Measurements from ENCODE around the gene SS18L1. TPM values are rescaled to one million over a fixed set of nuclear protein-coding genes. Genes with fewer than 3 reads are reported as not detected.

Gene SS18L1
- polyA plus RNA-seq, 2 donors, result 5.5 to 14.7 TPM

DNA sequence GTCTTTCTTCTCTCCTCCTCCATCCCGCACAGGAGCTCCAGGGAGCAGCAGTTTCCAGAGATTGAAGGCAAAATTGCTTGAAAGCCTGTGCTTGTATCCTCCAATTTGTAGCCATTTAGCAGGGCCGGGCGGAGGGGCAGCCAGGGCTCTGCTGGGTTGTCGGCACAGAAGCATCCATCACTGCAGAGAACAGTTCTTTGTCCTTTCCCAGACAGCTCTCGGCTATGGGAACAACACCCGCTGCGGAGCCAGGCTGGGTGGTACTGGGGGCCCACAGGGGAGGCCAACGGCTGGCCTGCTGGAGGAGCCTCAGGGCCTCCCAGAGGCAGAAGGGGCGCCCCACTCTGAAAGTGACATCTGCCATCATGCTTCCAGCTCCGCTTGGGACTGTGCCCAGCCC lies 68.7 kb downstream of the SS18L1 start:
- H3K27ac ChIP-seq (ENCODE audit: low read depth in 2 of 2, low read length in 1 of 2), result no peak overlapping the region
- 25 to 32% methylated on average over 10 of the region's 10 CpGs for WGBS, 2 donors
- no peaks in the 10 kb centered on the region for H3K4me1 ChIP-seq (ENCODE audit: control insufficient read depth in 2 of 2, insufficient read depth in 2 of 2, low read length in 1 of 2)
- H3K9me3 ChIP-seq (ENCODE audit: control insufficient read depth in 2 of 2, insufficient read depth in 1 of 2, low read depth in 1 of 2, low read length in 1 of 2), result peaks cover 0 to 2% of the 10 kb centered on the region in 2 donors
- no peaks in the 10 kb centered on the region for H3K36me3 ChIP-seq (ENCODE audit: control insufficient read depth in 2 of 2, insufficient read depth in 2 of 2, low read length in 1 of 2)
- H3K4me3 ChIP-seq (ENCODE audit: low read depth in 1 of 2, low read length in 2 of 2), result no peak overlapping the region
- H3K27me3 ChIP-seq (ENCODE audit: control insufficient read depth in 1 of 2, insufficient read depth in 2 of 2, low read length in 2 of 2), result peaks cover 4% of the 10 kb centered on the region in 2 donors

- peaks cover 4 to 14% of the 10 kb centered on the region in 2 donors for H3K27me3 ChIP-seq (ENCODE audit: control insufficient read depth in 1 of 2, insufficient read depth in 2 of 2, low read length in 2 of 2)
- WGBS, 2 donors, result 37 to 43% methylated on average over 11 to 12 of the region's 12 CpGs
- no peak overlapping the region for H3K27ac ChIP-seq (ENCODE audit: low read depth in 2 of 2, low read length in 1 of 2)
- peaks cover 0 to 2% of the 10 kb centered on the region in 2 donors for H3K9me3 ChIP-seq (ENCODE audit: control insufficient read depth in 2 of 2, insufficient read depth in 1 of 2, low read depth in 1 of 2, low read length in 1 of 2)
- no peak overlapping the region for H3K4me3 ChIP-seq (ENCODE audit: low read depth in 1 of 2, low read length in 2 of 2)
- no peaks in the 10 kb centered on the region for H3K4me1 ChIP-seq (ENCODE audit: control insufficient read depth in 2 of 2, insufficient read depth in 2 of 2, low read length in 1 of 2)
- H3K36me3 ChIP-seq (ENCODE audit: control insufficient read depth in 2 of 2, insufficient read depth in 2 of 2, low read length in 1 of 2), result no peaks in the 10 kb centered on the region
Observed at GRCh38 chr20:62214067-62214466, 70.5 kb downstream of the SS18L1 start.

DNA sequence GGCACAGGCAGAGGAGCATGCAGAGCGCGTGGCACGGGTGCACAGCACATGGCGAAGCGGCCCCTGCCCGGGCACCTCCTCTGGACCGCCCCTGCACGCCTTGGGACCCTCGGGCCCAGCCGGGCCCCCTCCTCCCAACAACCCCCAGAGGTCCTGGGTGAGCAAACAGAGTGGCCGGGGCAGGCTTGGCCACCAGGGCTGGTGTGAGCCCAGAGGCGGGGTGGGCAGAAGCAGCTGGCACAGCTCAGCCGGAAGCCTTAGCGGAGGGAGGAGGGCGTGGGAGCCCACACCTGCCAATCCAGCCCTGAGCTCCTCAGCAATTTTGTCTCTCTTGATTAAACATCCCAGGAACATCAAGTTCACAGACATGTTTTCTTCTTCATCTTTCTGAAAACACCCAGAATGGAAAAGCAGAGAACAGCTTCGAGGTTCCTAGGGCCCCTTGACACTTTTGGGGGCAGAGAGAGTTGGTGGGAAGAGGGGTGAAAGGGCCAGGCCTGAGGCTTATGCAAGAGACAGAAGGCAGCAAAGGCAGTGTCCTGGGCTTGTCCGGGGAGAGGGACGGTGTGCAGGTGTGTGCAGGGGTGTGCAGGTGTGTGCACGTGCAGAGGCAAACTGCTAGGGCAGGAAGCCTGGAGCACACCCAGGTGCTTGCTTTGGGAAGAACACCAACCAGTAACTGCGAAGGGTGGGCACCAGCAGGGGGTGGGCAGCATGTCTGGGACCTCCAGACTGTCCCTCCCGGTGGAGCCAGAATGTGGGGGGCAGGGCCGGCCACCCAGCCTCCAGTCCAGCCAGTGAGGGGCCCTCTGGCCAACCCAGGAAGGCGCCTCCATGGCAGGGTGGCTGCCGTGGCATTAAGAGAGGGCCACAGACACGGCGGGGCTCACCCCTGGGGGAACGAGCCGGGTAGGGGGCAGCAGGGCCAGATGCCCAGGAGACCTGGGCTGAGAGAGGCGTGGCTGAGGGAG lies 71.7 kb downstream of the SS18L1 start:
- H3K27ac ChIP-seq (ENCODE audit: low read depth in 2 of 2, low read length in 1 of 2), result no peak overlapping the region
- H3K27me3 ChIP-seq (ENCODE audit: control insufficient read depth in 1 of 2, insufficient read depth in 2 of 2, low read length in 2 of 2), result peaks cover 4 to 21% of the 10 kb centered on the region in 2 donors
- peaks cover 6% of the 10 kb centered on the region in 2 donors for H3K4me1 ChIP-seq (ENCODE audit: control insufficient read depth in 2 of 2, insufficient read depth in 2 of 2, low read length in 1 of 2)
- 65 to 71% methylated on average over 24 to 29 of the region's 29 CpGs for WGBS, 2 donors
- peaks cover 0 to 2% of the 10 kb centered on the region in 2 donors for H3K9me3 ChIP-seq (ENCODE audit: control insufficient read depth in 2 of 2, insufficient read depth in 1 of 2, low read depth in 1 of 2, low read length in 1 of 2)
- no peak overlapping the region for H3K4me3 ChIP-seq (ENCODE audit: low read depth in 1 of 2, low read length in 2 of 2)
- no peaks in the 10 kb centered on the region for H3K36me3 ChIP-seq (ENCODE audit: control insufficient read depth in 2 of 2, insufficient read depth in 2 of 2, low read length in 1 of 2)

- Histone ChIP-seq H3K27ac (ENCODE audit: low read depth in 2 of 2, low read length in 1 of 2) (no peak overlapping the region), H3K4me1 (ENCODE audit: control insufficient read depth in 2 of 2, insufficient read depth in 2 of 2, low read length in 1 of 2) (peaks cover 11 to 12% of the 10 kb centered on the region in 2 donors), H3K36me3 (ENCODE audit: control insufficient read depth in 2 of 2, insufficient read depth in 2 of 2, low read length in 1 of 2) (no peaks in the 10 kb centered on the region), H3K4me3 (ENCODE audit: low read depth in 1 of 2, low read length in 2 of 2) (no peak overlapping the region), H3K9me3 (ENCODE audit: control insufficient read depth in 2 of 2, insufficient read depth in 1 of 2, low read depth in 1 of 2, low read length in 1 of 2) (peaks cover 0 to 4% of the 10 kb centered on the region in 2 donors), H3K27me3 (ENCODE audit: control insufficient read depth in 1 of 2, insufficient read depth in 2 of 2, low read length in 2 of 2) (peaks cover 4 to 27% of the 10 kb centered on the region in 2 donors)
- 77 to 82% methylated on average over 38 to 40 of the region's 40 CpGs for WGBS, 2 donors
Observed at GRCh38 chr20:62215991-62216635, 72.5 kb downstream of the SS18L1 start.

DNA sequence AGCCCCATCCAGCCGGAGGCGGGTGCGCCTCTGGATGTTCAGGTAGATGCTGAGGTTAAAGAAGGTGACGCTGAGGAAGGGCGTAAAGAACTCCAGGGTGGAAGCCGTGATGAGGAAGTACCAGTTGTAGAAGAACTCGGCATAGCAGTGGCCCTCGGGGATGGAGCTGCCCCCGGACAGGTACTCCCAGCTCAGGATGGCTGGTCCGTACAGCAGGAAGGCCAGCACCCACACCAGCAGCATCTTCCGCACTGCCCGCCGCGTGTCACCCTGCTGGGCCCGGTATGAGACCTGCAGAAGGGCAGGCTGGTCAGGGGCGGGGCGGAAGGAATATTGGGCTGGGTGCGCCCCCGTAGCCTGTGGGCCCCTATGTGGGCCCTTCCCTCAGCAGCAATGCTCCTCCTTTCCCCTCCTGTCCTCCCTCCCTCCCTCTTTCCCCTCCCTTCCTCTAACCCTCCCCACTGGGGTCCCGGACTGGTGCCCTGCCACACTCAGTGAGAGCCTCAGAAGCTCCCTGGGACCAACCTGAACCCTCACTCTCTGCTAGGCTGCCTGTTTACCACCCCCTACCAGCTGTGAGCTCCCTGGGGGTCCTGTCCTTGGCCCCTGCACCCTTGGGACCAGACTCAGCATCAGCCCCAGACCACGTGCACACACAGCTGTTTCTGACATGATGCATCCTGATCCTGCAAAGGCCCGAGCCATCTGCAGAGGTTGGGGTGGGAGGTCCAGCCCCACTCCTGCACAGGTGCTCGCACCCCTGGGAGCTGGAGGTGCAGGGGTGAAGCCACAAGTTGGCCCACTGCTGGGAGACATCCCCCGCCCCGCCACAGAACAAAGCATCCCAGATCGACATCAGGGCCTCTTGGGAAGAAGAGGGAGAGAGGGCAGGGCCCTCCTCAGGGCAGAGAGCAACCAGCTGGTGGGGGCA lies 73.3 kb downstream of the SS18L1 start:
- WGBS, 2 donors, result 66 to 68% methylated on average over 17 to 26 of the region's 26 CpGs
- H3K9me3 ChIP-seq (ENCODE audit: control insufficient read depth in 2 of 2, insufficient read depth in 1 of 2, low read depth in 1 of 2, low read length in 1 of 2), result peaks cover 0 to 2% of the 10 kb centered on the region in 2 donors
- peaks cover 4 to 32% of the 10 kb centered on the region in 2 donors for H3K27me3 ChIP-seq (ENCODE audit: control insufficient read depth in 1 of 2, insufficient read depth in 2 of 2, low read length in 2 of 2)
- H3K36me3 ChIP-seq (ENCODE audit: control insufficient read depth in 2 of 2, insufficient read depth in 2 of 2, low read length in 1 of 2), result no peaks in the 10 kb centered on the region
- peaks cover 11 to 12% of the 10 kb centered on the region in 2 donors for H3K4me1 ChIP-seq (ENCODE audit: control insufficient read depth in 2 of 2, insufficient read depth in 2 of 2, low read length in 1 of 2)
- no peak overlapping the region for H3K27ac ChIP-seq (ENCODE audit: low read depth in 2 of 2, low read length in 1 of 2)
- no peak overlapping the region for H3K4me3 ChIP-seq (ENCODE audit: low read depth in 1 of 2, low read length in 2 of 2)

- H3K4me1 ChIP-seq (ENCODE audit: control insufficient read depth in 2 of 2, insufficient read depth in 2 of 2, low read length in 1 of 2), result peaks cover 11 to 12% of the 10 kb centered on the region in 2 donors
- peaks cover 0 to 38% of the 10 kb centered on the region in 2 donors for H3K27me3 ChIP-seq (ENCODE audit: control insufficient read depth in 1 of 2, insufficient read depth in 2 of 2, low read length in 2 of 2)
- peaks cover 0 to 2% of the 10 kb centered on the region in 2 donors for H3K9me3 ChIP-seq (ENCODE audit: control insufficient read depth in 2 of 2, insufficient read depth in 1 of 2, low read depth in 1 of 2, low read length in 1 of 2)
- H3K36me3 ChIP-seq (ENCODE audit: control insufficient read depth in 2 of 2, insufficient read depth in 2 of 2, low read length in 1 of 2), result no peaks in the 10 kb centered on the region
- 54 to 59% methylated on average over 38 of the region's 38 CpGs for WGBS, 2 donors
- H3K27ac ChIP-seq (ENCODE audit: low read depth in 2 of 2, low read length in 1 of 2), result no peak overlapping the region
- H3K4me3 ChIP-seq (ENCODE audit: low read depth in 1 of 2, low read length in 2 of 2), result no peak overlapping the region
Observed at GRCh38 chr20:62217913-62218773, 74.6 kb downstream of the SS18L1 start.

GRCh38 chr20:62219101-62219991 lies 75.8 kb downstream of the SS18L1 start:
- H3K27me3 ChIP-seq (ENCODE audit: control insufficient read depth in 1 of 2, insufficient read depth in 2 of 2, low read length in 2 of 2), result peaks cover 0 to 37% of the 10 kb centered on the region in 2 donors
- H3K9me3 ChIP-seq (ENCODE audit: control insufficient read depth in 2 of 2, insufficient read depth in 1 of 2, low read depth in 1 of 2, low read length in 1 of 2), result peaks cover 0 to 2% of the 10 kb centered on the region in 2 donors
- H3K4me3 ChIP-seq (ENCODE audit: low read depth in 1 of 2, low read length in 2 of 2), result peak overlapping the region; percentile 14 to 44
- no peaks in the 10 kb centered on the region for H3K36me3 ChIP-seq (ENCODE audit: control insufficient read depth in 2 of 2, insufficient read depth in 2 of 2, low read length in 1 of 2)
- no peak overlapping the region for H3K27ac ChIP-seq (ENCODE audit: low read depth in 2 of 2, low read length in 1 of 2)
- peaks cover 11 to 12% of the 10 kb centered on the region in 2 donors for H3K4me1 ChIP-seq (ENCODE audit: control insufficient read depth in 2 of 2, insufficient read depth in 2 of 2, low read length in 1 of 2)
- WGBS, 2 donors, result 3 to 4% methylated on average over 54 to 84 of the region's 84 CpGs

All from esophagus (tissue), 2 donors.